ENCODE measurements around the gene TMEM150B.

TMEM150B gene

GRCh38 chr19:55325172-55325571 is at the start of gene TMEM150B:
Gene TMEM150B, minus strand, starts transcription at chr19:55325341. Its CDS starts 4,305 bp downstream, at chr19:55321036.
- no peak for DNase-seq

- no peak for DNase-seq
Measured at GRCh38 chr19:55373993-55374757, 49.0 kb upstream of the TMEM150B start.

- no peak for DNase-seq
Measured at GRCh38 chr19:55373306-55373992, 48.3 kb upstream of the TMEM150B start.

- no peak for DNase-seq
Measured at GRCh38 chr19:55372316-55373081, 47.4 kb upstream of the TMEM150B start.

- no peak for DNase-seq
Measured at GRCh38 chr19:55370305-55370988, 45.3 kb upstream of the TMEM150B start, which contains the start of gene IL11. Gene IL11, minus strand, starts transcription at chr19:55370463. Its CDS starts 153 bp downstream, at chr19:55370310.

- no peak for DNase-seq
Measured at GRCh38 chr19:55369653-55370304, 44.6 kb upstream of the TMEM150B start.

- no peak for DNase-seq
Measured at GRCh38 chr19:55368701-55369563, 43.8 kb upstream of the TMEM150B start.

GRCh38 chr19:55368106-55368505 is 43.0 kb upstream of the TMEM150B start:
- no peak for DNase-seq

- DNase-seq: no peak
Measured at GRCh38 chr19:55366790-55367189, 41.6 kb upstream of the TMEM150B start.

GRCh38 chr19:55365964-55366363 is 40.8 kb upstream of the TMEM150B start:
- DNase-seq: no peak

- DNase-seq: no peak
Measured at GRCh38 chr19:55365245-55365644, 40.1 kb upstream of the TMEM150B start.

GRCh38 chr19:55362990-55363716 is 38.0 kb upstream of the TMEM150B start, which contains the start of gene GARIN5B:
Gene GARIN5B, minus strand, starts transcription at chr19:55363260. Its CDS starts 194 bp downstream, at chr19:55363066.
- DNase-seq: no peak

- no peak for DNase-seq
Measured at GRCh38 chr19:55362174-55362989, 37.2 kb upstream of the TMEM150B start.

- DNase-seq: no peak
Measured at GRCh38 chr19:55360902-55361301, 35.8 kb upstream of the TMEM150B start.

GRCh38 chr19:55358943-55359908 is 34.1 kb upstream of the TMEM150B start:
- peak; percentile 86 for DNase-seq

GRCh38 chr19:55358493-55358892 is 33.4 kb upstream of the TMEM150B start:
- DNase-seq: no peak

GRCh38 chr19:55355213-55355821 is 30.2 kb upstream of the TMEM150B start:
- no peak for DNase-seq

GRCh38 chr19:55354698-55355212 is 29.6 kb upstream of the TMEM150B start, which contains the start of gene COX6B2:
Gene COX6B2, minus strand, starts transcription at chr19:55354719. Its CDS starts 198 bp downstream, at chr19:55354521.
- DNase-seq: no peak

Data from NCI-H2029 (cell line).